SU-DHL-6 (cell line): ENCODE results near the gene LIN7C.

Experiments used
- H2AFZ ChIP-seq: fragments of 200-600 bp; sonication (generic); 2 replicates; pipeline ENCODE4 v1.6.1; 2014; ENCODE audit warnings: low read depth, mild to moderate bottlenecking, moderate library complexity, mixed read lengths, antibody characterized with exemption, low read length; ENCODE audit not compliant: severe bottlenecking
- H3F3A ChIP-seq: fragments of 200-600 bp; shearing (Covaris generic); 2 replicates; pipeline ENCODE4 v1.6.0; 2016; ENCODE audit warnings: antibody characterized with exemption, mild to moderate bottlenecking; ENCODE audit not compliant: insufficient read depth
- H3K27ac ChIP-seq: fragments of 200-600 bp; sonication (generic); 2 replicates; pipeline ENCODE4 v1.5.1; 2016; ENCODE audit warnings: low read depth, mild to moderate bottlenecking, low read length, moderate library complexity, mixed read lengths
- H3K27me3 ChIP-seq: fragments of 200-600 bp; sonication (generic), shearing (Covaris generic); 2 replicates; pipeline ENCODE4 v1.6.0; 2014; ENCODE audit warnings: mild to moderate bottlenecking, low read length
- H3K36me3 ChIP-seq: fragments of 200-600 bp; sonication (generic); 2 replicates; pipeline ENCODE4 v1.6.1; 2014; ENCODE audit warnings: mild to moderate bottlenecking, low read length, mixed read lengths
- H3K4me2 ChIP-seq: fragments of 300-600, 200-600 bp; shearing (Covaris generic), sonication (generic); 2 replicates; pipeline ENCODE4 v1.6.0; 2014; ENCODE audit warnings: low read length, low read depth, mild to moderate bottlenecking; ENCODE audit not compliant: poor library complexity, severe bottlenecking
- H3K4me3 ChIP-seq: fragments of 200-600 bp; sonication (generic); 2 replicates; pipeline ENCODE4 v1.5.1; 2014; ENCODE audit warnings: antibody characterized with exemption, low read length, mild to moderate bottlenecking, mixed read lengths; ENCODE audit not compliant: insufficient read depth, poor library complexity, severe bottlenecking
- H3K79me2 ChIP-seq: fragments of 200-600 bp; sonication (generic); 2 replicates; pipeline ENCODE4 v1.6.1; 2014; ENCODE audit warnings: mild to moderate bottlenecking, low read length, moderate library complexity; ENCODE audit not compliant: insufficient read depth
- H3K9ac ChIP-seq: fragments of 200-600 bp; sonication (generic); 2 replicates; pipeline ENCODE4 v1.7.0; 2014; ENCODE audit warnings: mild to moderate bottlenecking, low read length
- H3K9me2 ChIP-seq: fragments of 200-600 bp; sonication (generic); replicated peaks from 2 replicates; pipeline ENCODE4 v1.6.1; 2014; ENCODE audit warnings: low read length; ENCODE audit not compliant: insufficient read depth
- H3K9me3 ChIP-seq: fragments of 200-600 bp; sonication (generic); 2 replicates; pipeline ENCODE4 v1.6.1; 2014; ENCODE audit warnings: low read length, mixed read lengths; ENCODE audit not compliant: insufficient read depth
- H4K20me1 ChIP-seq: fragments of 200-600 bp; sonication (generic); 2 replicates; pipeline ENCODE4 v1.6.1; 2014; ENCODE audit warnings: low read depth, mild to moderate bottlenecking, antibody characterized with exemption, low read length, moderate library complexity, mixed read lengths
- EZH2phosphoT487 ChIP-seq: fragments of 200-600 bp; sonication (generic), shearing (Covaris generic); conservative IDR thresholded peaks from 2 replicates; pipeline ENCODE4 v1.6.1; 2018; ENCODE audit warnings: mild to moderate bottlenecking, antibody characterized with exemption, low read length, moderate library complexity, mixed read lengths
- TF ChIP-seq, protein P1 (sequence below): fragments of 200-600 bp; sonication (generic); IDR thresholded peaks from one replicate; pipeline ENCODE4 v1.5.1; 2017; ENCODE audit warnings: antibody characterized with exemption, mild to moderate bottlenecking, low read length, moderate library complexity; ENCODE audit not compliant: insufficient read depth, poor library complexity, severe bottlenecking

The LIN7C gene

DNA sequence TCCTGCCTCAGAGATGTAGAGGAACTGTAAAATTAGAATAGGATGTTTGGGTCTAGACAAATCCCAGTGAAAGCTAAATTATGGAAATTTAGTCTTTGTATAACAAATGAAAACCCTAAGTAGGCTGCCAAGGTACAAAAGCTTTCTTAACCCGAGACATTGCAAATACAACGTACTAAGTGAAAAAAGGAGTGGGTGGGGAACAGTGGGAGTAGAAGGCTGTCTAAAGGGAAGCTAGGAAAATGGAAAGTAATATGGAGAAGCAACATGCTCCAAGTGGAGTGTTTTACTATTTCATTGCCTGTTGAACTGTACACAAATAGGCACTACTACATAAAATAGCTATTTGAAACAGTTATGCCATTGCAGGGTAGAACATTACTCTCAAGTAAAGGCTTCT, 6.8 kb upstream of the LIN7C start:
- Histone ChIP-seq H3K9me2 (no peaks in the 10 kb centered on the region), H3K27ac (no peak overlapping the region), H3F3A (no peaks in the 10 kb centered on the region; the same call in 1 of the 2 replicates), H3K9me3 (no peaks in the 10 kb centered on the region), H3K9ac (no peak overlapping the region), H2AFZ (no peak overlapping the region), H4K20me1 (no peaks in the 10 kb centered on the region), H3K27me3 (no peaks in the 10 kb centered on the region), H3K4me3 (no peak overlapping the region), H3K79me2 (no peaks in the 10 kb centered on the region), H3K36me3 (no peaks in the 10 kb centered on the region), H3K4me2 (no peak overlapping the region)
- TF ChIP-seq EZH2phosphoT487, result no peak
- TF ChIP-seq, protein P1, sequence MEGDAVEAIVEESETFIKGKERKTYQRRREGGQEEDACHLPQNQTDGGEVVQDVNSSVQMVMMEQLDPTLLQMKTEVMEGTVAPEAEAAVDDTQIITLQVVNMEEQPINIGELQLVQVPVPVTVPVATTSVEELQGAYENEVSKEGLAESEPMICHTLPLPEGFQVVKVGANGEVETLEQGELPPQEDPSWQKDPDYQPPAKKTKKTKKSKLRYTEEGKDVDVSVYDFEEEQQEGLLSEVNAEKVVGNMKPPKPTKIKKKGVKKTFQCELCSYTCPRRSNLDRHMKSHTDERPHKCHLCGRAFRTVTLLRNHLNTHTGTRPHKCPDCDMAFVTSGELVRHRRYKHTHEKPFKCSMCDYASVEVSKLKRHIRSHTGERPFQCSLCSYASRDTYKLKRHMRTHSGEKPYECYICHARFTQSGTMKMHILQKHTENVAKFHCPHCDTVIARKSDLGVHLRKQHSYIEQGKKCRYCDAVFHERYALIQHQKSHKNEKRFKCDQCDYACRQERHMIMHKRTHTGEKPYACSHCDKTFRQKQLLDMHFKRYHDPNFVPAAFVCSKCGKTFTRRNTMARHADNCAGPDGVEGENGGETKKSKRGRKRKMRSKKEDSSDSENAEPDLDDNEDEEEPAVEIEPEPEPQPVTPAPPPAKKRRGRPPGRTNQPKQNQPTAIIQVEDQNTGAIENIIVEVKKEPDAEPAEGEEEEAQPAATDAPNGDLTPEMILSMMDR, result no peak

DNA sequence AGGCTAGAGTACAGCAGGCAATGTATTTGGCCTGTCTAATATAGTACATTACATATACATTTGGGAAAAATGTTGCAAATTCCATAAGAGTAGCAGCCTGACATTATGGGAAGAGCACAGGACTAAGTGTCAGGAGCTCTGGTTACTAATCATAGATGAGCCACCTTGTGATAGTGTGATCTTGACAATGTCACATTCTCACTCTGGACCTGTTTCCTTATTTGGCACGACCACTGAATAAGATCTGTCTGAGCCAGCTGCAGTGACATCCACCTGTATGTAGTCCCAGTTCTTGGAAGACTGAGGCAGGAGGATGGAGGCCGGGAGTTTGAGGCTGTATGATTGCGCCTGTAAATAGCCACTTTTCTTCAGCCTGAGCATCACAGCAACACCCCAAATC, 5.7 kb upstream of the LIN7C start:
- TF ChIP-seq, protein P1, result no peak
- TF ChIP-seq EZH2phosphoT487, result no peak
- H3K27ac ChIP-seq, result no peak overlapping the region
- no peaks in the 10 kb centered on the region for H3K36me3 ChIP-seq
- no peaks in the 10 kb centered on the region; the same call in 1 of the 2 replicates for H3F3A ChIP-seq
- no peaks in the 10 kb centered on the region for H4K20me1 ChIP-seq
- no peaks in the 10 kb centered on the region for H3K9me2 ChIP-seq
- H3K9ac ChIP-seq, result no peak overlapping the region
- H2AFZ ChIP-seq, result no peak overlapping the region
- H3K4me2 ChIP-seq, result no peak overlapping the region
- H3K9me3 ChIP-seq, result no peaks in the 10 kb centered on the region
- no peaks in the 10 kb centered on the region for H3K27me3 ChIP-seq
- H3K4me3 ChIP-seq, result no peak overlapping the region
- no peaks in the 10 kb centered on the region for H3K79me2 ChIP-seq

DNA sequence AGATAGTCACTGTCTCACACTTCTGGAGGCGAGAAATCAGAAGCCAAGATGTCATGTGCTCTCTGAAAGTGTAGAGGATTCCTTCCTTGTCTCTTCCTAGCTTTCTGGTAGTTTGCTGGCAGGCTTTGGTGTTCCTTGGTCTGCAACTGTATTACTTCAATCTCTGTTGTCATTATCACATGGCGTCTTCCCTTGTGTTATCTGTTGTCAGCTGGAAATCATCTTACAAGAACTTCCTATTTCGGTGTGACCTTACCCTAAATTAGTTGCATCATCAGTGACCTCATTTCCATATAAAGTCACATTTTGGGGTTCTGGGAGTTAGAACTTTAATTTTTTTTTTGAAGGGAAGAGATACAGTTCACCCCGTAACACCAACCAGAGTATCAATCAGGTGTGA, 3.3 kb upstream of the LIN7C start:
- Histone ChIP-seq H3K36me3 (no peaks in the 10 kb centered on the region), H3K4me3 (no peak overlapping the region), H4K20me1 (0 out of 2 replicates have a peak, but pooled peaks cover 3% of the 10 kb centered on the region), H2AFZ (no peak overlapping the region), H3K9ac (no peak overlapping the region), H3F3A (no peaks in the 10 kb centered on the region; the same call in 1 of the 2 replicates), H3K9me2 (no peaks in the 10 kb centered on the region), H3K4me2 (no peak overlapping the region), H3K27ac (no peak overlapping the region), H3K79me2 (peaks cover 14% of the 10 kb centered on the region), H3K9me3 (no peaks in the 10 kb centered on the region), H3K27me3 (no peaks in the 10 kb centered on the region)
- no peak for TF ChIP-seq EZH2phosphoT487
- TF ChIP-seq, protein P1, result no peak
